Caco-2 (cell line): ENCODE measurements around the gene CREBBP. TPM values are rescaled to one million over a fixed set of nuclear protein-coding genes. Genes with fewer than 3 reads are reported as not detected.
"Not testable (repeated sequence)": the region's sequence is repeated elsewhere in the genome, so short reads cannot be mapped to it uniquely, and the experiment has no call there.

Experiments
- BruUV-seq: library from RNA; stranded (reverse); fragments of 400-500 nt; replicated peaks from 2 replicates; lab custom pipeline; 2021; lab: Mats Ljungman, UMichigan
- CTCF ChIA-PET: fragments of 300-600 bp; sonication (Branson Sonifier 250); formaldehyde crosslinking; loops from one replicate; lab custom pipeline; 2022; ENCODE audit warnings: antibody characterized with exemption; lab: Charles Lee
- POLR2A ChIA-PET: fragments of 300-600 bp; sonication (Branson Sonifier 250); formaldehyde crosslinking; loops from one replicate; lab custom pipeline; 2022; ENCODE audit warnings: antibody characterized with exemption; lab: Charles Lee
- DNase-seq, 2 experiments: peaks; one replicate each; pipeline versions ENCODE4 v3.0.0 to v3.0.0-alpha.2; 2020 to 2022
- H3K27me3 ChIP-seq: replicated peaks from 2 replicates; pipeline ENCODE4 v1.6.0; 2011; ENCODE audit warnings: low read length; ENCODE audit not compliant: control insufficient read depth, insufficient read depth
- H3K36me3 ChIP-seq: 2 replicates; pipeline ENCODE4 v1.5.1; 2011; ENCODE audit warnings: low read length; ENCODE audit not compliant: control insufficient read depth, insufficient read depth
- H3K4me1 ChIP-seq: fragments of 250-450 bp; sonication (Bioruptor Pico); 2 replicates; pipeline ENCODE4 v1.5.1; 2020; ENCODE audit warnings: mild to moderate bottlenecking
- H3K4me3 ChIP-seq: 2 replicates; pipeline ENCODE4 v1.5.1; 2011; ENCODE audit warnings: low read depth, mild to moderate bottlenecking, control low read depth, low read length
- H3K9me3 ChIP-seq: fragments of 250-450 bp; sonication (Bioruptor Pico); 2 replicates; pipeline ENCODE4 v1.5.1; 2020; ENCODE audit warnings: mild to moderate bottlenecking, moderate library complexity
- H3K27ac Mint-ChIP-seq: one replicate; pipeline ENCODE4 v1.8.0; 2022; ENCODE audit warnings: mixed read lengths; ENCODE audit not compliant: unreplicated experiment
- H3K27me3 Mint-ChIP-seq: one replicate; pipeline ENCODE4 v1.8.0; 2022; ENCODE audit warnings: mixed read lengths; ENCODE audit not compliant: insufficient read depth, unreplicated experiment
- H3K36me3 Mint-ChIP-seq: one replicate; pipeline ENCODE4 v1.8.0; 2022; ENCODE audit warnings: mild to moderate bottlenecking, mixed read lengths; ENCODE audit not compliant: insufficient read depth, unreplicated experiment
- H3K4me1 Mint-ChIP-seq: one replicate; pipeline ENCODE4 v1.8.0; 2022; ENCODE audit warnings: low read depth, mixed read lengths; ENCODE audit not compliant: unreplicated experiment
- H3K4me3 Mint-ChIP-seq: one replicate; pipeline ENCODE4 v1.8.0; 2022; ENCODE audit warnings: mild to moderate bottlenecking, moderate library complexity, mixed read lengths; ENCODE audit not compliant: unreplicated experiment
- H3K9me3 Mint-ChIP-seq: one replicate; pipeline ENCODE4 v1.8.0; 2022; ENCODE audit warnings: mixed read lengths; ENCODE audit not compliant: unreplicated experiment
- intact Hi-C: fragments of 100-400 bp; cut with micrococcal nuclease; formaldehyde crosslinking; loops from one replicate; pipeline ENCODE4 v1.10.0; 2022; ENCODE audit not compliant: unreplicated experiment
- total RNA-seq: library from RNA; stranded (reverse); gene quantifications from 2 replicates; pipeline ENCODE4 v1.2.3, GENCODE V29; 2022
- TF ChIP-seq, protein P1 (sequence below), 2 experiments: fragments of 200-600 bp in 1 of 2; IDR thresholded peaks; 1 replicate in 1 of 2; 2 replicates in 1 of 2; pipeline versions ENCODE4 v1.5.1 to v1.8.0; 2011 to 2022; ENCODE audit warnings: antibody characterized with exemption in 1 of 2, control low read depth in 1 of 2, inconsistent platforms in 1 of 2, low read depth in 1 of 2, low read length in 1 of 2, mild to moderate bottlenecking in 1 of 2, moderate library complexity in 1 of 2; ENCODE audit not compliant: insufficient read depth in 1 of 2, severe bottlenecking in 1 of 2, unreplicated experiment in 1 of 2

The CREBBP gene
- total RNA-seq, 1 experiment from 2014 or later = 65.3 TPM

DNA sequence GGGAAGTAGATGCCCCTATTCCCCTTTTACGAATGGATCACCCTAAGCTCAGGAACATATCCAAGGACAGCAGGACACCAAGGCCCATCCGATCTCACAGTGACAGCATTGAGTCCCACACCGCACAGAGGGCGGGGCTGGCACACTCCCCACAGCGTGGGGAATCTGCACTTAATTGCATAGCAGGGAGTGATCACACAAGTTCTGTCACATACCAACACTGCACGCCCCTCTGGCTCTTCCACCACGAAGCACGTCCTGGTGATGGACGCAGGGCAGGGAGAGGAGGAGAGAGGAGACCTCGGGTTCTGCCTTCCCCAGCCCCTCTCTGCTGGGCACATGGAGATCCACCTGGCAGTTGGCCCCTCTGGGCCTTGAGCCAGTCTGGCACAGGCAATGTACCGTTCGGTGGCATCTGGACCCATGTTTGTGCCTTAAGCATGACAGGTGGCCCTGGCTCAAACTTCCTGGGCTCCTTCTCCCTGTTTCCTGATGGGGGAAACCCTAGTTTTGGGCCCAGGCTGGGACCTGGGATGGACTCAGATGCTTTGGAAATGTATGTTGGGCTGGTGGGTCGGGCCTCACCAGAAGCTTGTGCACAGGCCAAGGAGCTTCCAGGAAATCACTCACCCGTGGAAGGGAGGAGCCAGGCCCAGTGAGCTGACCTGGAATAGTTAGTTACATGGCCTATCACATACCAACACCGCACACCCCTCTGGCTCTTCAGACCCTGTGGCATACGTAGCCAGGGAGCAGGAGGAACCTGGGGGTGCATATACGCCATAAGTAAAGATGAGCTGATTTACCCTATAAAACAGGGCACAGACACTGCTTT lies 35.1 kb upstream of the CREBBP start:
- TF ChIP-seq, protein P1, sequence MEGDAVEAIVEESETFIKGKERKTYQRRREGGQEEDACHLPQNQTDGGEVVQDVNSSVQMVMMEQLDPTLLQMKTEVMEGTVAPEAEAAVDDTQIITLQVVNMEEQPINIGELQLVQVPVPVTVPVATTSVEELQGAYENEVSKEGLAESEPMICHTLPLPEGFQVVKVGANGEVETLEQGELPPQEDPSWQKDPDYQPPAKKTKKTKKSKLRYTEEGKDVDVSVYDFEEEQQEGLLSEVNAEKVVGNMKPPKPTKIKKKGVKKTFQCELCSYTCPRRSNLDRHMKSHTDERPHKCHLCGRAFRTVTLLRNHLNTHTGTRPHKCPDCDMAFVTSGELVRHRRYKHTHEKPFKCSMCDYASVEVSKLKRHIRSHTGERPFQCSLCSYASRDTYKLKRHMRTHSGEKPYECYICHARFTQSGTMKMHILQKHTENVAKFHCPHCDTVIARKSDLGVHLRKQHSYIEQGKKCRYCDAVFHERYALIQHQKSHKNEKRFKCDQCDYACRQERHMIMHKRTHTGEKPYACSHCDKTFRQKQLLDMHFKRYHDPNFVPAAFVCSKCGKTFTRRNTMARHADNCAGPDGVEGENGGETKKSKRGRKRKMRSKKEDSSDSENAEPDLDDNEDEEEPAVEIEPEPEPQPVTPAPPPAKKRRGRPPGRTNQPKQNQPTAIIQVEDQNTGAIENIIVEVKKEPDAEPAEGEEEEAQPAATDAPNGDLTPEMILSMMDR (IDR thresholded peaks at IDR 0.05; ENCODE audit: insufficient read depth in 1 of 2, low read depth in 1 of 2, low read length in 1 of 2, severe bottlenecking in 1 of 2, unreplicated experiment in 1 of 2) = no peak
- intact Hi-C loops = no loop called here
- no peaks in the 10 kb centered on the region for H3K27me3 Mint-ChIP-seq
- no peaks in the 10 kb centered on the region for H3K4me1 Mint-ChIP-seq
- H3K9me3 ChIP-seq = peaks cover 8% of the 10 kb centered on the region; the same call in 1 of the 2 replicates
- no peaks in the 10 kb centered on the region for H3K4me1 ChIP-seq
- no peak overlapping the region for H3K4me3 ChIP-seq
- DNase-seq = no peak
- BruUV-seq = no TSS peak
- no peak overlapping the region for H3K27ac Mint-ChIP-seq
- H3K36me3 Mint-ChIP-seq = peaks cover 6% of the 10 kb centered on the region
- H3K27me3 ChIP-seq = no peaks in the 10 kb centered on the region
- H3K9me3 Mint-ChIP-seq = peaks cover 14% of the 10 kb centered on the region
- H3K36me3 ChIP-seq = no peaks in the 10 kb centered on the region
- no peak overlapping the region for H3K4me3 Mint-ChIP-seq
- ChIA-PET CTCF (interaction anchor here (0.5 kb wide), 1 partner anchor 267 kb away, joined by 3 read pairs; no protein-coding TSS in a partner anchor), POLR2A (interaction anchor here (0.6 kb wide), 1 partner anchor 151 kb away, joined by 4 read pairs; no protein-coding TSS in a partner anchor)

DNA sequence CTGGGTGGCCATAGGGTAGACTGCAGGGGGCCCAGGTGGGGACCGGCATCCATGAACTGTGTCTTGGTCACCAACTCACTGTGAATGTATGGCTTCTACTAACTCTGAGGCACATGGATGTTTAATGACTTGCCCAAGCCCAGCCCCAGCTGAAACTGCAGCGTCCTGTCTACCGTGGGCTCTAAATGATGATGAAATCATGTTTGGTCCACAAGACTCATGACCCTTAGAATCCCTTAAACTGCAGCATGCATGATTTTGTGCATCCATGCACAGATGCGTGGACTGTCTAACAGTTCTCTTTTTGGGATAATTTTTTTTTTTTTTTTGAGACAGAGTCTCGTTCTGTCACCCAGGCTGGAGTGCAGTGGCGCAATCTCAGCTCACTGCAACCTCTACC lies 32.4 kb upstream of the CREBBP start:
- Histone ChIP-seq H3K4me3 (no peak overlapping the region), H3K27me3 (no peaks in the 10 kb centered on the region), H3K4me1 (no peaks in the 10 kb centered on the region), H3K36me3 (no peaks in the 10 kb centered on the region), H3K9me3 (no peaks in the 10 kb centered on the region)
- no peak overlapping the region for H3K27ac Mint-ChIP-seq
- DNase-seq = no peak
- H3K4me1 Mint-ChIP-seq = no peaks in the 10 kb centered on the region
- ChIA-PET CTCF (no interaction called here), POLR2A (no interaction called here)
- peaks cover 6% of the 10 kb centered on the region for H3K36me3 Mint-ChIP-seq
- BruUV-seq = no TSS peak
- no peaks in the 10 kb centered on the region for H3K9me3 Mint-ChIP-seq
- intact Hi-C loops = no loop called here
- no peaks in the 10 kb centered on the region for H3K27me3 Mint-ChIP-seq
- H3K4me3 Mint-ChIP-seq = no peak overlapping the region
- TF ChIP-seq, protein P1 (IDR thresholded peaks at IDR 0.05; ENCODE audit: insufficient read depth in 1 of 2, low read depth in 1 of 2, low read length in 1 of 2, severe bottlenecking in 1 of 2, unreplicated experiment in 1 of 2) = no peak

DNA sequence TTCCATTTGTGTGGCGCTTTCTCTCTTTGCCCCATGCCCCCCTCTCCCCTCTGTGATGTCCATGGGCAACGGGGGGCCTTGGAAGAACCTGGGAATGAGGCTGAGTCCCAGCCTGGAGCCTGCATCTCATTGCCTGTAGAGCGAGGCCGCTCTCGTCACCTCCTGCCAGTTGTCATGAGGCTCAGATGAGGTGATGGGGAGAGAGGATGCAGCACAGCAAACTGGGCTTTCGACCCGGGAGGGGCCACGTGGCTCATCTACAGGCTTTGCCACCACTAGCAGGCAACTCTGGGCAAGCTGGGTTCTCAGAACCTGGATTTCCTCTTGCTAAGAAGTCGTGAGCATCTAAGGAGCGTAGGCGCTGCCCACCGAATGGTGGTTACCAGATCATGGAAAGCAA lies 31.9 kb upstream of the CREBBP start:
- POLR2A ChIA-PET = no interaction called here
- H3K27me3 Mint-ChIP-seq = no peaks in the 10 kb centered on the region
- H3K4me1 Mint-ChIP-seq = no peaks in the 10 kb centered on the region
- no peak for DNase-seq
- H3K27ac Mint-ChIP-seq = no peak overlapping the region
- no peak overlapping the region for H3K4me3 Mint-ChIP-seq
- peaks cover 6% of the 10 kb centered on the region for H3K36me3 Mint-ChIP-seq
- intact Hi-C loops = no loop called here
- Histone ChIP-seq H3K9me3 (no peaks in the 10 kb centered on the region), H3K4me1 (no peaks in the 10 kb centered on the region), H3K27me3 (no peaks in the 10 kb centered on the region), H3K4me3 (no peak overlapping the region), H3K36me3 (no peaks in the 10 kb centered on the region)
- TF ChIP-seq, protein P1 (IDR thresholded peaks at IDR 0.05; ENCODE audit: insufficient read depth in 1 of 2, low read depth in 1 of 2, low read length in 1 of 2, severe bottlenecking in 1 of 2, unreplicated experiment in 1 of 2) = no peak
- CTCF ChIA-PET = no interaction called here
- BruUV-seq = no TSS peak
- H3K9me3 Mint-ChIP-seq = no peaks in the 10 kb centered on the region

DNA sequence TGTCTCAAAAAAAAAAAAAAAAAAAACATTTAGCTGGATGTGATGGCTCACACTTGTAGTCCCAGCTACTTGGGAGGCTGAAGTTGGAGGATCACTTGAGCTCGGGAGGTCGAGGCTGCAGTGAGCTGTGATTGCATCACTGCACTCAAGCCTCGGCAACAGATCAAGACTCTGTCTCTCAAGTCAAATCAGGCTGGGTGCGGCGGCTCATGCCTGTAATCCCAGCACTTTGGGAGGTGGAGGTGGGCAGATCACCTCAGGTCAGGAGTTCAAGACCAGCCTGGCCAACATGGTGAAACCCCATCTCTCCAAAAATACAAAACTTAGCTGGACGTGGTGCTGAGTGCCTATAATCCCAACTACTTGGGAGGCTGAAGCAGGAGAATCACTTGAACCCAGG lies 31.2 kb upstream of the CREBBP start:
- DNase-seq, H3K9me3 ChIP-seq, H3K36me3 ChIP-seq, H3K4me1 ChIP-seq, H3K27ac Mint-ChIP-seq, H3K36me3 Mint-ChIP-seq, intact Hi-C loops, H3K27me3 Mint-ChIP-seq, H3K9me3 Mint-ChIP-seq, H3K4me3 ChIP-seq, H3K4me3 Mint-ChIP-seq, H3K27me3 ChIP-seq, H3K4me1 Mint-ChIP-seq, POLR2A ChIA-PET, BruUV-seq, CTCF ChIA-PET: not testable (repeated sequence)
